ENCODE data around the gene ACLY. TPM values are rescaled to one million over a fixed set of nuclear protein-coding genes. Genes with fewer than 3 reads are reported as not detected.

The ACLY gene
- total and polyA plus RNA-seq, 2 of the 13 experiments (the other 11 are each of a cell fraction or from before 2014, with no cell fraction given), result 111 to 218 TPM

DNA sequence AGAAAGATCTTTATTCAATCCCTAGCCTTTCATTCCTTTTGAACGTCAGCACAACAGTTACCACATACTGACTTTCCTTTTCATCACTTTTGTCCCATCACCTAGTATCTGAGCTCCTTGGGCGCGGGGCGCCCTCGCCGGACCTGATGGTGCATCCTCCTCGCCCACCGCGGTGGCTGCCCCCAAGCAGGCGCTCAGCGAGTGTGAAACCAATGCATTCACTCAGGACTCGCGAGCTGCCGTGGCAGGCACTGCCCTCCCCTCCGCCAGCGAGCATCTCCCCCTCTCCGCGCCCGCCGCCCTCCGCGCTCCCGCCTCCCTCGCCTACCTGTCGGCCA lies 54.3 kb downstream of the ACLY start (continued):
- TF ChIP-seq, protein P1, sequence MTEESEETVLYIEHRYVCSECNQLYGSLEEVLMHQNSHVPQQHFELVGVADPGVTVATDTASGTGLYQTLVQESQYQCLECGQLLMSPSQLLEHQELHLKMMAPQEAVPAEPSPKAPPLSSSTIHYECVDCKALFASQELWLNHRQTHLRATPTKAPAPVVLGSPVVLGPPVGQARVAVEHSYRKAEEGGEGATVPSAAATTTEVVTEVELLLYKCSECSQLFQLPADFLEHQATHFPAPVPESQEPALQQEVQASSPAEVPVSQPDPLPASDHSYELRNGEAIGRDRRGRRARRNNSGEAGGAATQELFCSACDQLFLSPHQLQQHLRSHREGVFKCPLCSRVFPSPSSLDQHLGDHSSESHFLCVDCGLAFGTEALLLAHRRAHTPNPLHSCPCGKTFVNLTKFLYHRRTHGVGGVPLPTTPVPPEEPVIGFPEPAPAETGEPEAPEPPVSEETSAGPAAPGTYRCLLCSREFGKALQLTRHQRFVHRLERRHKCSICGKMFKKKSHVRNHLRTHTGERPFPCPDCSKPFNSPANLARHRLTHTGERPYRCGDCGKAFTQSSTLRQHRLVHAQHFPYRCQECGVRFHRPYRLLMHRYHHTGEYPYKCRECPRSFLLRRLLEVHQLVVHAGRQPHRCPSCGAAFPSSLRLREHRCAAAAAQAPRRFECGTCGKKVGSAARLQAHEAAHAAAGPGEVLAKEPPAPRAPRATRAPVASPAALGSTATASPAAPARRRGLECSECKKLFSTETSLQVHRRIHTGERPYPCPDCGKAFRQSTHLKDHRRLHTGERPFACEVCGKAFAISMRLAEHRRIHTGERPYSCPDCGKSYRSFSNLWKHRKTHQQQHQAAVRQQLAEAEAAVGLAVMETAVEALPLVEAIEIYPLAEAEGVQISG (CRISPR knock-in tag; IDR thresholded peaks at IDR 0.05), result no peak
- TF ChIP-seq GTF3A (CRISPR knock-in tag; conservative IDR thresholded peaks at IDR 0.05) (0 out of 2 replicates have a peak, but pooled peaks have one; percentile 9), ZNF572 (CRISPR knock-in tag; IDR thresholded peaks at IDR 0.05) (no peak), STAT5B (CRISPR knock-in tag; IDR thresholded peaks at IDR 0.05) (no peak), SP2 (CRISPR knock-in tag; IDR thresholded peaks at IDR 0.05) (peak; percentile 56), SRSF1 (optimal IDR thresholded peaks at IDR 0.05; ENCODE audit: low read depth, low read length) (no peak), ZNF333 (CRISPR knock-in tag; IDR thresholded peaks at IDR 0.05; ENCODE audit: borderline replicate concordance) (0 out of 2 replicates have a peak, but pooled peaks have one; percentile 32)
- TF ChIP-seq, protein P2, sequence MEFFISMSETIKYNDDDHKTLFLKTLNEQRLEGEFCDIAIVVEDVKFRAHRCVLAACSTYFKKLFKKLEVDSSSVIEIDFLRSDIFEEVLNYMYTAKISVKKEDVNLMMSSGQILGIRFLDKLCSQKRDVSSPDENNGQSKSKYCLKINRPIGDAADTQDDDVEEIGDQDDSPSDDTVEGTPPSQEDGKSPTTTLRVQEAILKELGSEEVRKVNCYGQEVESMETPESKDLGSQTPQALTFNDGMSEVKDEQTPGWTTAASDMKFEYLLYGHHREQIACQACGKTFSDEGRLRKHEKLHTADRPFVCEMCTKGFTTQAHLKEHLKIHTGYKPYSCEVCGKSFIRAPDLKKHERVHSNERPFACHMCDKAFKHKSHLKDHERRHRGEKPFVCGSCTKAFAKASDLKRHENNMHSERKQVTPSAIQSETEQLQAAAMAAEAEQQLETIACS (CRISPR knock-in tag; IDR thresholded peaks at IDR 0.05), result peak; percentile 62
- TF ChIP-seq, protein P3, sequence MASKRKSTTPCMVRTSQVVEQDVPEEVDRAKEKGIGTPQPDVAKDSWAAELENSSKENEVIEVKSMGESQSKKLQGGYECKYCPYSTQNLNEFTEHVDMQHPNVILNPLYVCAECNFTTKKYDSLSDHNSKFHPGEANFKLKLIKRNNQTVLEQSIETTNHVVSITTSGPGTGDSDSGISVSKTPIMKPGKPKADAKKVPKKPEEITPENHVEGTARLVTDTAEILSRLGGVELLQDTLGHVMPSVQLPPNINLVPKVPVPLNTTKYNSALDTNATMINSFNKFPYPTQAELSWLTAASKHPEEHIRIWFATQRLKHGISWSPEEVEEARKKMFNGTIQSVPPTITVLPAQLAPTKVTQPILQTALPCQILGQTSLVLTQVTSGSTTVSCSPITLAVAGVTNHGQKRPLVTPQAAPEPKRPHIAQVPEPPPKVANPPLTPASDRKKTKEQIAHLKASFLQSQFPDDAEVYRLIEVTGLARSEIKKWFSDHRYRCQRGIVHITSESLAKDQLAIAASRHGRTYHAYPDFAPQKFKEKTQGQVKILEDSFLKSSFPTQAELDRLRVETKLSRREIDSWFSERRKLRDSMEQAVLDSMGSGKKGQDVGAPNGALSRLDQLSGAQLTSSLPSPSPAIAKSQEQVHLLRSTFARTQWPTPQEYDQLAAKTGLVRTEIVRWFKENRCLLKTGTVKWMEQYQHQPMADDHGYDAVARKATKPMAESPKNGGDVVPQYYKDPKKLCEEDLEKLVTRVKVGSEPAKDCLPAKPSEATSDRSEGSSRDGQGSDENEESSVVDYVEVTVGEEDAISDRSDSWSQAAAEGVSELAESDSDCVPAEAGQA (IDR thresholded peaks at IDR 0.05; ENCODE audit: low read depth), result 0 out of 2 replicates have a peak, but pooled peaks have one; percentile 14
- TF ChIP-seq, protein P3 (CRISPR knock-in tag; IDR thresholded peaks at IDR 0.05; ENCODE audit: borderline replicate concordance), result no peak
- TF ChIP-seq, protein P4, sequence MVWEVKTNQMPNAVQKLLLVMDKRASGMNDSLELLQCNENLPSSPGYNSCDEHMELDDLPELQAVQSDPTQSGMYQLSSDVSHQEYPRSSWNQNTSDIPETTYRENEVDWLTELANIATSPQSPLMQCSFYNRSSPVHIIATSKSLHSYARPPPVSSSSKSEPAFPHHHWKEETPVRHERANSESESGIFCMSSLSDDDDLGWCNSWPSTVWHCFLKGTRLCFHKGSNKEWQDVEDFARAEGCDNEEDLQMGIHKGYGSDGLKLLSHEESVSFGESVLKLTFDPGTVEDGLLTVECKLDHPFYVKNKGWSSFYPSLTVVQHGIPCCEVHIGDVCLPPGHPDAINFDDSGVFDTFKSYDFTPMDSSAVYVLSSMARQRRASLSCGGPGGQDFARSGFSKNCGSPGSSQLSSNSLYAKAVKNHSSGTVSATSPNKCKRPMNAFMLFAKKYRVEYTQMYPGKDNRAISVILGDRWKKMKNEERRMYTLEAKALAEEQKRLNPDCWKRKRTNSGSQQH (CRISPR knock-in tag; IDR thresholded peaks at IDR 0.05; ENCODE audit: low read depth), result 0 out of 2 replicates have a peak, but pooled peaks have one; percentile 5

Data from HepG2 (cell line).